Right atrium auricular region (tissue), 2 donors: ENCODE results near the gene SHANK1. TPM values are rescaled to one million over a fixed set of nuclear protein-coding genes. Genes with fewer than 3 reads are reported as not detected.

Experiments used
- DNase-seq: peaks from one replicate; pipeline ENCODE4 v3.0.0-alpha.2; 2019; ENCODE audit warnings: low spot score
- H3K27ac ChIP-seq, 2 donors: fragments of 200-600 bp; sonication (generic); 1 replicate in 1 of 2; 2 replicates in 1 of 2; pipeline ENCODE4 v1.5.1; 2016 to 2019
- H3K27me3 ChIP-seq, 2 donors: fragments of 200-600 bp; sonication (generic); one replicate each; pipeline versions ENCODE4 v1.5.1 to v1.6.0; 2017 to 2019
- H3K36me3 ChIP-seq: fragments of 200-600 bp; sonication (generic); one replicate; pipeline ENCODE4 v1.5.1; 2016
- H3K4me1 ChIP-seq, 2 donors: fragments of 200-600 bp; sonication (generic); one replicate each; pipeline versions ENCODE4 v1.5.1 to v1.6.0; 2017 to 2019
- H3K4me3 ChIP-seq, 2 donors: fragments of 200-600 bp; sonication (generic); 1 replicate in 1 of 2; 2 replicates in 1 of 2; pipeline ENCODE4 v1.5.1; 2017 to 2019; ENCODE audit warnings: mild to moderate bottlenecking in 1 of 2, moderate library complexity in 1 of 2
- H3K9me3 ChIP-seq, 2 donors: fragments of 200-600 bp; sonication (generic); one replicate each; pipeline ENCODE4 v1.5.1; 2019
- total RNA-seq, 2 donors: library from RNA; depleted of rRNA; stranded (reverse); fragments of >200 nt; gene quantifications; one replicate each; pipeline ENCODE4 v1.1.0, GENCODE V29; 2016
- TF ChIP-seq, protein P1 (sequence below), 2 donors: fragments of 200-600 bp; sonication (generic); IDR thresholded peaks; one replicate each; pipeline ENCODE4 v1.5.1; 2019; ENCODE audit warnings: antibody characterized with exemption in 2 of 2

The SHANK1 gene
- total RNA-seq, 2 donors from 2014 or later = 0.56 to 1.8 TPM

DNA sequence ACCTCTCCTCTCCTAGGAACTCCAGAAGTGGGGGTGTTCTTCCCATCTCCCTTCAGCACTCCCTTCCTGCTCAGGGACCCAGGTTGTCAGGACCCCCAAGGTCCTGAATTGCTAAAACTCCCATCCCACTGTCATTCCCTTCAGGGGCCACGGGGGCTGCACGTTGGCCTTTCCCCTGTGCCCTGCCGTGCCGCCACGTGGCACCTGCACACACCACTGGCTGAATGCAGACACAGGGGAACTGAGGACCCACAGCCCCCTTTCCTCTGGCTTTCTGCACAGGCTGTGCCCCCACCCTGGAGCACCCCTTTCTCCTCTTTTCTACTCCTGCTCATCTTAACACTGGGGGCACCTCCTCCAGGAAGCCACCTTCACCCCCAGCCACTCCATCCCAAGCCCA, 9.0 kb downstream of the SHANK1 start:
- Histone ChIP-seq H3K4me1 (no peaks in the 10 kb centered on the region), H3K4me3 (no peak overlapping the region), H3K27me3 (no peaks in the 10 kb centered on the region), H3K9me3 (no peaks in the 10 kb centered on the region), H3K27ac (no peak overlapping the region), H3K36me3 (no peaks in the 10 kb centered on the region)
- no peak for DNase-seq
- TF ChIP-seq, protein P1, sequence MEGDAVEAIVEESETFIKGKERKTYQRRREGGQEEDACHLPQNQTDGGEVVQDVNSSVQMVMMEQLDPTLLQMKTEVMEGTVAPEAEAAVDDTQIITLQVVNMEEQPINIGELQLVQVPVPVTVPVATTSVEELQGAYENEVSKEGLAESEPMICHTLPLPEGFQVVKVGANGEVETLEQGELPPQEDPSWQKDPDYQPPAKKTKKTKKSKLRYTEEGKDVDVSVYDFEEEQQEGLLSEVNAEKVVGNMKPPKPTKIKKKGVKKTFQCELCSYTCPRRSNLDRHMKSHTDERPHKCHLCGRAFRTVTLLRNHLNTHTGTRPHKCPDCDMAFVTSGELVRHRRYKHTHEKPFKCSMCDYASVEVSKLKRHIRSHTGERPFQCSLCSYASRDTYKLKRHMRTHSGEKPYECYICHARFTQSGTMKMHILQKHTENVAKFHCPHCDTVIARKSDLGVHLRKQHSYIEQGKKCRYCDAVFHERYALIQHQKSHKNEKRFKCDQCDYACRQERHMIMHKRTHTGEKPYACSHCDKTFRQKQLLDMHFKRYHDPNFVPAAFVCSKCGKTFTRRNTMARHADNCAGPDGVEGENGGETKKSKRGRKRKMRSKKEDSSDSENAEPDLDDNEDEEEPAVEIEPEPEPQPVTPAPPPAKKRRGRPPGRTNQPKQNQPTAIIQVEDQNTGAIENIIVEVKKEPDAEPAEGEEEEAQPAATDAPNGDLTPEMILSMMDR (IDR thresholded peaks at IDR 0.05) = no peak

GRCh38 chr19:50710094-50710493, 9.5 kb downstream of the SHANK1 start:
- H3K27ac ChIP-seq = no peak overlapping the region
- TF ChIP-seq, protein P1 (IDR thresholded peaks at IDR 0.05) = no peak
- no peaks in the 10 kb centered on the region for H3K4me1 ChIP-seq
- no peaks in the 10 kb centered on the region for H3K9me3 ChIP-seq
- H3K36me3 ChIP-seq = no peaks in the 10 kb centered on the region
- H3K27me3 ChIP-seq = no peaks in the 10 kb centered on the region
- no peak overlapping the region for H3K4me3 ChIP-seq
- no peak for DNase-seq

- Histone ChIP-seq H3K4me3 (no peak overlapping the region), H3K36me3 (no peaks in the 10 kb centered on the region), H3K27ac (no peak overlapping the region), H3K27me3 (no peaks in the 10 kb centered on the region), H3K9me3 (no peaks in the 10 kb centered on the region), H3K4me1 (no peaks in the 10 kb centered on the region)
- no peak for DNase-seq
- TF ChIP-seq, protein P1 (IDR thresholded peaks at IDR 0.05) = no peak
Observed at GRCh38 chr19:50708179-50708879, 11.3 kb downstream of the SHANK1 start.

DNA sequence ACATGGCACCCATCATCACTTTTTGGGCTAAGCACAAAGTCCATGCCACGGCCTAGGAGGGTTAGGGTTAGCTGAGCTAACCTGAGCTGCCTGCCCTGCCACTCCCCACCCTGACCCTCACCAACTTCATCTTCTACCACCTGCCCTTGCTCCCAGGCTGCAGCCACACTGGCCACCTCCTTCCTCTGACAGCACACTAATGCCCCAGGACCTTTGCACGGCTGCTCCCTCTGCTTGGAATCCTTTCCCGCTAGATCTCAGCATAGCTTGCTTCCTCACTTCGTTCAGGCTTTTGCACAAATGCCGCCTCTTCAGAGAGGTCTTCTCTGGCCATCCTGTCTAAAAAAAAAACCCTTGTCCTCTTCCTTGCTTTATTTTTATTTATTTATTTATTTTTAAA, 13.2 kb downstream of the SHANK1 start:
- Histone ChIP-seq H3K4me3 (no peak overlapping the region), H3K27me3 (no peaks in the 10 kb centered on the region), H3K9me3 (no peaks in the 10 kb centered on the region), H3K4me1 (no peaks in the 10 kb centered on the region), H3K36me3 (no peaks in the 10 kb centered on the region), H3K27ac (no peak overlapping the region)
- DNase-seq = no peak
- TF ChIP-seq, protein P1 (IDR thresholded peaks at IDR 0.05) = no peak

DNA sequence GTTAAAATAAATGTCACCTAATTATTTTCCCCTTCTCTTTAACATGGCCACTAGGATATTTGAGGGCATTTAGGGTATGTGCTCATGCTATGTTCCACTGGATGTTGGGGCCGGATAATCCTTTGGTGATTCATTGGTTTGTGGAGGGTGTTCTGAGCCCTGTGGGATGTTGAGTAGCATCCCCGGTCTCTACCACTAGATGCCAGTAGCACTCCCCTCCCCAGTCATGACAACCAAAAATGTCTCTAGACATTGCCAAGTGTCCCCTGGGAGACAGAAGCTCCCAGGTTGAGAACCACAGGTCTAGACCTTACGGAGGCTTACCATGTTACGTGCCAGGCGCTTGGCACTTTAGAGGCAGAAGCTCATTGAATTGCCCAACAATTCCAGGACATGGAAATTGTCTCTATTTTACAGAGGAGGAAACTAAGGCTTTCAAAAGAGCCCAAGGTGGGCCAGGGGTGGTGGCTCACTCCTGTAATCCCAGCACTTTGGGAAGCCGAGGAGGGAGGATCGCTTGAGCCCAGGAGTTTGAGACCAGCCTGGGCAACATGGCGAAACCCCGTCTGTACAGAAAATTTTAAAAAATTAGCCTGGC, 14.1 kb downstream of the SHANK1 start:
- Histone ChIP-seq H3K36me3 (no peaks in the 10 kb centered on the region), H3K9me3 (no peaks in the 10 kb centered on the region), H3K4me1 (no peaks in the 10 kb centered on the region), H3K4me3 (no peak overlapping the region), H3K27me3 (no peaks in the 10 kb centered on the region), H3K27ac (no peak overlapping the region)
- TF ChIP-seq, protein P1 (IDR thresholded peaks at IDR 0.05) = peak in 1 of 2 donors; percentile 62
- no peak for DNase-seq
